Bone marrow (tissue), 2 donors: ENCODE data around the gene SPINK1.
"Not testable (repeated sequence)": the region's sequence is repeated elsewhere in the genome, so short reads cannot be mapped to it uniquely, and the experiment has no call there.

ENCODE experiments used
- DNase-seq, 2 donors: peaks; one replicate each; lab custom pipeline; 2025; lab: John Stamatoyannopoulos, UW

Gene SPINK1

GRCh38 chr5:147809830-147810666 lies 21.4 kb downstream of the SPINK1 start:
- no peak for DNase-seq

GRCh38 chr5:147805030-147805454 lies 26.4 kb downstream of the SPINK1 start:
- DNase-seq = peak; percentile 24 to 93

GRCh38 chr5:147804334-147804733 lies 27.1 kb downstream of the SPINK1 start:
- no peak for DNase-seq

GRCh38 chr5:147803926-147804325 lies 27.5 kb downstream of the SPINK1 start:
- no peak for DNase-seq

- DNase-seq = not testable (repeated sequence)
These were observed 28.3 kb downstream of the SPINK1 start for GRCh38 chr5:147803161-147803560.

- no peak for DNase-seq
These were observed 30.0 kb downstream of the SPINK1 start for GRCh38 chr5:147801461-147801860.

- no peak for DNase-seq
These were observed 31.0 kb downstream of the SPINK1 start for GRCh38 chr5:147800491-147800890.

- no peak for DNase-seq
These were observed 34.7 kb downstream of the SPINK1 start for GRCh38 chr5:147796556-147797308.

GRCh38 chr5:147791181-147791580 lies 40.3 kb downstream of the SPINK1 start:
- no peak for DNase-seq

GRCh38 chr5:147789820-147790219 lies 41.7 kb downstream of the SPINK1 start:
- no peak for DNase-seq

- no peak for DNase-seq
These were observed 43.4 kb downstream of the SPINK1 start for GRCh38 chr5:147788023-147788422.

- no peak for DNase-seq
These were observed 45.3 kb downstream of the SPINK1 start for GRCh38 chr5:147786142-147786541.

- DNase-seq = no peak
These were observed 47.1 kb downstream of the SPINK1 start for GRCh38 chr5:147784146-147784987.

GRCh38 chr5:147782110-147783028 lies 49.1 kb downstream of the SPINK1 start, which contains the start of gene JAKMIP2:
Gene JAKMIP2 (minus strand): TSS chr5:147782728. CDS start chr5:147671806, 110,922 bp downstream.
- peak in 1 of 2 donors; percentile 3 for DNase-seq

- no peak for DNase-seq
These were observed 50.4 kb downstream of the SPINK1 start for GRCh38 chr5:147780924-147781573.

- DNase-seq = no peak
These were observed 51.8 kb downstream of the SPINK1 start for GRCh38 chr5:147779694-147780093.

- DNase-seq = no peak
These were observed 54.5 kb downstream of the SPINK1 start for GRCh38 chr5:147776989-147777388.
